H9 (cell line): ENCODE data around the gene STAMBPL1. TPM values are rescaled to one million over a fixed set of nuclear protein-coding genes. Genes with fewer than 3 reads are reported as not detected.

Source experiments
- DNase-seq: peaks from one replicate; pipeline ENCODE4 v3.0.0-alpha.2; 2017
- H2AFZ ChIP-seq: one replicate; pipeline ENCODE4 v1.6.1; 2013; ENCODE audit warnings: mild to moderate bottlenecking, low read length, control low read depth, moderate library complexity
- H2AK5ac ChIP-seq: 2 replicates; pipeline ENCODE4 v1.6.1; 2013; ENCODE audit warnings: low read length, control low read depth, mixed read lengths; ENCODE audit not compliant: insufficient read length
- H2BK120ac ChIP-seq: one replicate; pipeline ENCODE4 v1.6.1; 2013; ENCODE audit warnings: low read depth, mild to moderate bottlenecking, low read length, control low read depth, inconsistent platforms; ENCODE audit not compliant: poor library complexity, severe bottlenecking
- H2BK12ac ChIP-seq: 2 replicates; pipeline ENCODE4 v1.6.1; 2013; ENCODE audit warnings: low read length, control low read depth, mixed read lengths, low read depth; ENCODE audit not compliant: insufficient read length
- H2BK15ac ChIP-seq: 2 replicates; pipeline ENCODE4 v1.6.1; 2013; ENCODE audit warnings: low read depth, low read length, control low read depth
- H2BK20ac ChIP-seq: one replicate; pipeline ENCODE4 v1.6.1; 2013; ENCODE audit warnings: low read depth, mild to moderate bottlenecking, low read length, control low read depth, inconsistent platforms; ENCODE audit not compliant: poor library complexity, severe bottlenecking
- H2BK5ac ChIP-seq: 2 replicates; pipeline ENCODE4 v1.6.1; 2013; ENCODE audit warnings: low read length, control low read depth, mixed read lengths; ENCODE audit not compliant: insufficient read length
- H3K14ac ChIP-seq: 2 replicates; pipeline ENCODE4 v1.6.1; 2013; ENCODE audit warnings: low read length, control low read depth; ENCODE audit not compliant: insufficient read depth
- H3K18ac ChIP-seq: 2 replicates; pipeline ENCODE4 v1.6.1; 2013; ENCODE audit warnings: low read depth, mild to moderate bottlenecking, mixed read lengths, low read length, control low read depth; ENCODE audit not compliant: insufficient read length
- H3K23ac ChIP-seq: 2 replicates; pipeline ENCODE4 v1.6.1; 2013; ENCODE audit warnings: low read length, control low read depth, mixed read lengths, low read depth; ENCODE audit not compliant: insufficient read length
- H3K23me2 ChIP-seq: 2 replicates; pipeline ENCODE4 v1.6.1; 2013; ENCODE audit warnings: low read depth, mild to moderate bottlenecking, mixed read lengths, low read length, control low read depth; ENCODE audit not compliant: insufficient read length, poor library complexity, severe bottlenecking
- H3K27ac ChIP-seq: 2 replicates; pipeline ENCODE4 v1.5.1; 2013; ENCODE audit warnings: low read length, control low read depth, mixed read lengths, low read depth; ENCODE audit not compliant: insufficient read length
- H3K27me3 ChIP-seq: 2 replicates; pipeline ENCODE4 v1.6.1; 2013; ENCODE audit warnings: low read length, control low read depth, inconsistent platforms; ENCODE audit not compliant: insufficient read depth
- H3K4ac ChIP-seq: 2 replicates; pipeline ENCODE4 v1.6.1; 2013; ENCODE audit warnings: low read depth, mild to moderate bottlenecking, control low read depth, inconsistent platforms, low read length, moderate library complexity
- H3K4me1 ChIP-seq: 2 replicates; pipeline ENCODE4 v1.6.1; 2013; ENCODE audit warnings: low read length, control low read depth, inconsistent platforms; ENCODE audit not compliant: insufficient read depth
- H3K4me2 ChIP-seq: 2 replicates; pipeline ENCODE4 v1.6.1; 2013; ENCODE audit warnings: low read length, control low read depth, mixed read lengths; ENCODE audit not compliant: insufficient read length, insufficient read depth
- H3K56ac ChIP-seq: 2 replicates; pipeline ENCODE4 v1.6.1; 2013; ENCODE audit warnings: low read depth, mild to moderate bottlenecking, mixed read lengths, low read length, control low read depth; ENCODE audit not compliant: insufficient read length
- H3K79me1 ChIP-seq: 2 replicates; pipeline ENCODE4 v1.6.1; 2013; ENCODE audit warnings: low read depth, mild to moderate bottlenecking, moderate library complexity, low read length, control low read depth, inconsistent platforms; ENCODE audit not compliant: insufficient read depth, poor library complexity, severe bottlenecking
- H3K79me2 ChIP-seq: 2 replicates; pipeline ENCODE4 v1.6.1; 2013; ENCODE audit warnings: low read length, control low read depth, inconsistent platforms; ENCODE audit not compliant: insufficient read depth
- H3K9ac ChIP-seq: 2 replicates; pipeline ENCODE4 v1.6.1; 2013; ENCODE audit warnings: low read length, control low read depth, mixed read lengths; ENCODE audit not compliant: insufficient read length; ENCODE audit errors: extremely low read depth
- H3K9me3 ChIP-seq: one replicate; pipeline ENCODE4 v1.6.1; 2013; ENCODE audit warnings: low read depth, low read length, inconsistent platforms; ENCODE audit not compliant: control insufficient read depth
- H3T11ph ChIP-seq: one replicate; pipeline ENCODE4 v1.6.1; 2013; ENCODE audit warnings: mild to moderate bottlenecking, low read length, control low read depth, inconsistent platforms
- H4K20me1 ChIP-seq: one replicate; pipeline ENCODE4 v1.6.1; 2013; ENCODE audit not compliant: control insufficient read depth, insufficient read length, insufficient read depth
- H4K5ac ChIP-seq: 2 replicates; pipeline ENCODE4 v1.6.1; 2013; ENCODE audit warnings: low read depth, mild to moderate bottlenecking, mixed read lengths, low read length, control low read depth; ENCODE audit not compliant: insufficient read length
- H4K8ac ChIP-seq: replicated peaks from 2 replicates; pipeline ENCODE4 v1.6.1; 2013; ENCODE audit warnings: low read length, control low read depth, mixed read lengths, low read depth; ENCODE audit not compliant: insufficient read length
- H4K91ac ChIP-seq: 2 replicates; pipeline ENCODE4 v1.6.1; 2013; ENCODE audit warnings: low read depth, mild to moderate bottlenecking, moderate library complexity, mixed read lengths, low read length, control low read depth; ENCODE audit not compliant: insufficient read length
- H3K27ac Mint-ChIP-seq, 3 experiments: 2 replicates in 2 of 3; 3 replicates in 1 of 3; pipeline ENCODE4 v1.8.0; 2020 to 2021; ENCODE audit warnings: mixed read lengths in 3 of 3, mild to moderate bottlenecking in 1 of 3, moderate library complexity in 1 of 3
- H3K27me3 Mint-ChIP-seq: 2 replicates; pipeline ENCODE4 v1.8.0; 2021; ENCODE audit warnings: low read depth, mild to moderate bottlenecking, moderate library complexity, mixed read lengths
- H3K36me3 Mint-ChIP-seq, 3 experiments: 2 replicates in 2 of 3; 3 replicates in 1 of 3; pipeline ENCODE4 v1.8.0; 2020 to 2021; ENCODE audit warnings: low read depth in 3 of 3, mixed read lengths in 3 of 3; ENCODE audit not compliant: insufficient read depth in 1 of 3
- H3K4me1 Mint-ChIP-seq, 2 experiments: 2 replicates each; pipeline ENCODE4 v1.8.0; 2020; ENCODE audit warnings: mixed read lengths in 2 of 2
- H3K4me3 Mint-ChIP-seq, 2 experiments: 2 replicates in 1 of 2; 3 replicates in 1 of 2; pipeline ENCODE4 v1.8.0; 2020 to 2021; ENCODE audit warnings: mild to moderate bottlenecking in 2 of 2, mixed read lengths in 2 of 2, moderate library complexity in 1 of 2
- H3K9me3 Mint-ChIP-seq, 2 experiments: 2 replicates in 1 of 2; 3 replicates in 1 of 2; pipeline ENCODE4 v1.8.0; 2020; ENCODE audit warnings: mild to moderate bottlenecking in 2 of 2, mixed read lengths in 2 of 2, moderate library complexity in 1 of 2
- WGBS: extraction: QIAGEN DNeasy Blood & Tissue Kit; methylation state at CpG from one replicate; pipeline ENCODE4 v1.1.7; 2013; ENCODE audit warnings: missing lambda C conversion rate, low lambda C conversion rate, mixed read lengths; ENCODE audit not compliant: insufficient read length; ENCODE audit errors: extremely low coverage; 5-methylcytosine and 5-hydroxymethylcytosine counted together
- total RNA-seq: library from RNA; stranded (reverse); gene quantifications from 2 replicates; pipeline ENCODE4 v1.2.1, GENCODE V29; 2021
- TF ChIP-seq, protein P1 (sequence below): fragments of 200-600 bp; sonication (generic); conservative IDR thresholded peaks from 3 replicates; pipeline ENCODE4 v1.8.0; 2021; ENCODE audit warnings: antibody characterized with exemption, mild to moderate bottlenecking

STAMBPL1 gene
- total RNA-seq, 1 experiment from 2014 or later, result 3.2 TPM

DNA sequence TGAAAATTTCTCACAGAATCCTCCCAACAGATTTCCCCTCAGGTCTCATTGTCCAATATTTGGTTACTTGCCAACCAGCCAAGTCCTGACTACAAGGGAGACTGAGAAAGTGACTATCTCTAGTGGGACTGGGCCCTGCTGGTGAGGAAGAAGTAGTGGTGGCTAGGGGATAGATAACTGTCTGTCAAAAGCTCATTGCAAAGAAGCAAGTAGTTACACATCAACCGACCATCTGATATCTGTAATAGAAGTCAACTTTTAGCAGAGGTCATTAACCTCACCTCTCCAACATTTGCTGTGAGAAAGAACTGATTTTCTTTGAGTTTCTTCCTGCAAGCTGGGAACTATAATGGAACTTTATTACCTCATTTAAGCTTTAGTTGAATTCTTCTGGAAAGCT is 15.2 kb downstream of the STAMBPL1 start:
- Histone ChIP-seq H3K27me3 (no peaks in the 10 kb centered on the region), H2BK20ac (no peak overlapping the region), H2AFZ (no peak overlapping the region), H4K20me1 (no peaks in the 10 kb centered on the region), H2AK5ac (no peak overlapping the region), H2BK120ac (no peak overlapping the region), H3K23me2 (no peaks in the 10 kb centered on the region), H3K23ac (no peak overlapping the region), H3K79me2 (no peaks in the 10 kb centered on the region), H2BK5ac (no peak overlapping the region), H3K27ac (no peak overlapping the region), H3K9me3 (no peaks in the 10 kb centered on the region), H2BK12ac (no peak overlapping the region), H3K56ac (no peak overlapping the region), H4K5ac (no peak overlapping the region), H3K4me1 (peaks cover 3% of the 10 kb centered on the region; the same call in 1 of the 2 replicates), H4K8ac (no peak overlapping the region), H2BK15ac (no peak overlapping the region), H3K14ac (no peak overlapping the region), H3K79me1 (no peaks in the 10 kb centered on the region), H3T11ph (no peak overlapping the region), H3K18ac (no peak overlapping the region), H3K9ac (no peak overlapping the region), H4K91ac (no peak overlapping the region), H3K4ac (no peak overlapping the region), H3K4me2 (no peak overlapping the region)
- WGBS, result no CpG with 5 or more reads among the region's 1 CpG
- peaks cover 18 to 22% of the 10 kb centered on the region in 2 experiments for H3K4me1 Mint-ChIP-seq
- no peaks in the 10 kb centered on the region for H3K9me3 Mint-ChIP-seq
- TF ChIP-seq, protein P1, sequence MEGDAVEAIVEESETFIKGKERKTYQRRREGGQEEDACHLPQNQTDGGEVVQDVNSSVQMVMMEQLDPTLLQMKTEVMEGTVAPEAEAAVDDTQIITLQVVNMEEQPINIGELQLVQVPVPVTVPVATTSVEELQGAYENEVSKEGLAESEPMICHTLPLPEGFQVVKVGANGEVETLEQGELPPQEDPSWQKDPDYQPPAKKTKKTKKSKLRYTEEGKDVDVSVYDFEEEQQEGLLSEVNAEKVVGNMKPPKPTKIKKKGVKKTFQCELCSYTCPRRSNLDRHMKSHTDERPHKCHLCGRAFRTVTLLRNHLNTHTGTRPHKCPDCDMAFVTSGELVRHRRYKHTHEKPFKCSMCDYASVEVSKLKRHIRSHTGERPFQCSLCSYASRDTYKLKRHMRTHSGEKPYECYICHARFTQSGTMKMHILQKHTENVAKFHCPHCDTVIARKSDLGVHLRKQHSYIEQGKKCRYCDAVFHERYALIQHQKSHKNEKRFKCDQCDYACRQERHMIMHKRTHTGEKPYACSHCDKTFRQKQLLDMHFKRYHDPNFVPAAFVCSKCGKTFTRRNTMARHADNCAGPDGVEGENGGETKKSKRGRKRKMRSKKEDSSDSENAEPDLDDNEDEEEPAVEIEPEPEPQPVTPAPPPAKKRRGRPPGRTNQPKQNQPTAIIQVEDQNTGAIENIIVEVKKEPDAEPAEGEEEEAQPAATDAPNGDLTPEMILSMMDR, result no peak; the same call in 2 of the 3 replicates
- no peaks in the 10 kb centered on the region for H3K36me3 Mint-ChIP-seq
- H3K4me3 Mint-ChIP-seq, result no peak overlapping the region
- no peak overlapping the region for H3K27ac Mint-ChIP-seq
- H3K27me3 Mint-ChIP-seq, result no peaks in the 10 kb centered on the region
- no peak for DNase-seq
